Activated CD8-positive, alpha-beta memory T cell treated with anti-CD3 and anti-CD28 coated beads, Interleukin-2, amount 10 ng/mL, durations not matched to agents 7 days and 5 days (primary cell): ENCODE results near the gene ITGA2B. TPM values are rescaled to one million over a fixed set of nuclear protein-coding genes. Genes with fewer than 3 reads are reported as not detected.
A peak's percentile ranks its signal among the peaks of the same experiment; 100 is the strongest.
"Not testable (repeated sequence)": the region's sequence is repeated elsewhere in the genome, so short reads cannot be mapped to it uniquely, and the experiment has no call there.

ENCODE experiments used
- ATAC-seq: fragments of 150-1000 bp; cut with Tn5 transposase; one replicate; pipeline ENCODE4 v1.10.0; 2021; ENCODE audit warnings: moderate library complexity
- CTCF ChIA-PET: fragments of 350-600 bp; sonication (Branson Sonifier 250); formaldehyde crosslinking; loops from one replicate; lab custom pipeline; 2021; ENCODE audit warnings: antibody characterized with exemption; lab: Charles Lee
- DNase-seq: peaks from one replicate; pipeline ENCODE4 v3.0.0-alpha.2; 2020
- H3K27ac Mint-ChIP-seq: one replicate; pipeline ENCODE4 v1.8.0; 2021; ENCODE audit warnings: mild to moderate bottlenecking, mixed read lengths
- H3K27me3 Mint-ChIP-seq: one replicate; pipeline ENCODE4 v1.8.0; 2021; ENCODE audit warnings: mixed read lengths
- H3K36me3 Mint-ChIP-seq: one replicate; pipeline ENCODE4 v1.8.0; 2021; ENCODE audit warnings: mild to moderate bottlenecking, mixed read lengths
- H3K4me1 Mint-ChIP-seq: one replicate; pipeline ENCODE4 v1.8.0; 2021; ENCODE audit warnings: mixed read lengths
- H3K4me3 Mint-ChIP-seq: one replicate; pipeline ENCODE4 v1.8.0; 2021; ENCODE audit warnings: mild to moderate bottlenecking, moderate library complexity, mixed read lengths
- H3K9me3 Mint-ChIP-seq: one replicate; pipeline ENCODE4 v1.8.0; 2022; ENCODE audit warnings: low read depth, mixed read lengths
- total RNA-seq, 2 experiments: library from RNA; stranded (reverse); gene quantifications; one replicate each; pipeline ENCODE4 v1.2.3, GENCODE V29; 2021

ITGA2B gene
- total RNA-seq, 2 experiments from 2014 or later: 0.09 to 0.44 TPM

- ATAC-seq (no peak), DNase-seq (no peak)
- Mint-ChIP-seq H3K27me3 (peaks cover 13% of the 10 kb centered on the region), H3K4me1 (no peaks in the 10 kb centered on the region), H3K27ac (no peak overlapping the region), H3K36me3 (no peaks in the 10 kb centered on the region), H3K4me3 (no peak overlapping the region), H3K9me3 (no peaks in the 10 kb centered on the region)
- CTCF ChIA-PET: interaction anchor here (1.0 to 1.8 kb wide), 2 partner anchors 12 to 19 kb away, joined by 3 to 8 read pairs; partner anchors contain the start of gene FAM171A2
Observed at GRCh38 chr17:44375196-44376017, 14.0 kb downstream of the ITGA2B start.

DNA sequence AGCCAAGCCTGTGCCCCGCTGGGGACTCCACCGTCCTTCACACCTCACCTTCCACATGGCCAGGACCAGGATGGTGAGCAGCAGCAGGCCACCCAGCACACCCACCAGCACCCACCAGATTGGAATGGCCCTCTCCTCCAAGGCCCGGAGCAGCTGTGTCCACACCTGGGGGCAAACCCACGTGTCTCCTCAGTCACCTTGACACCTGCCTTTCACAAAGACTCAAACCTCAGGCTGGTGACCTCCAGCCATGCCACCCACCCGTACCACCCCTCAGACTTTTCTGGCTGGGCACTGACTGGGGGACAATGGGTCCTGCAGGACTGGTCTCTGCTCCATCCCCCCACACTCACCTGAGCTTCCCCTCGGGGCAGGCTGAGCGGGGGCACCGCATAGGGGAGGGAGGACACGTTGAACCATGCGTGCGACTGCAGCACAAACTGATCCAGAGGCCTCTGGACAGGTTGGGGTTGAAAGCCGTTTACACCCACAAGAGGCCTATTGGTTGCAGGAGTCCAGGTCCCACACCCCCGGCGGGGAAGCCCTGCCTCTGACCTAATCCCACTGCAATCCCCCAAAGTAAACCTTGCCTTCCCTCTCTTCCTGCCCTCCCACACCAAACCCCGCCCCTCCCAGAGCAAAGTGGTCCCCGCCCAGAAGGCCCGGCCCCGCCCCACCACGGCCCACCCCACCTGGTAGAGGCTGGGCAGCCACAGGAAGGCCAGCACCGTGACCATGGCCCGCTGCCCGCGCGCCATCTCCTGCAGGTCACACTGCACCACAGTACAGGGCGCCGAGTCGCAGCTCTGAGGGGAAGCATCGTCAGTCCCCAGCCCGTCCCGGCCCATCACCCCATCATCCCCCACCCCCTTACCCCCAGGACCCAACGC is 14.9 kb downstream of the ITGA2B start:
- DNase-seq (no peak), ATAC-seq (no peak)
- Mint-ChIP-seq H3K36me3 (no peaks in the 10 kb centered on the region), H3K27ac (no peak overlapping the region), H3K9me3 (no peaks in the 10 kb centered on the region), H3K4me3 (no peak overlapping the region), H3K27me3 (peaks cover 17% of the 10 kb centered on the region), H3K4me1 (peaks cover 3% of the 10 kb centered on the region)
- CTCF ChIA-PET: no interaction called here

- Mint-ChIP-seq H3K9me3 (no peaks in the 10 kb centered on the region), H3K27me3 (peaks cover 28% of the 10 kb centered on the region), H3K4me3 (no peak overlapping the region), H3K36me3 (no peaks in the 10 kb centered on the region), H3K4me1 (peaks cover 6% of the 10 kb centered on the region), H3K27ac (no peak overlapping the region)
- CTCF ChIA-PET: interaction anchor here (1.2 kb wide), 1 partner anchor 9 kb away, joined by 5 read pairs; the partner anchor contains the start of gene FAM171A2
- no peak for DNase-seq
- no peak for ATAC-seq
Observed at GRCh38 chr17:44372036-44372435, 17.4 kb downstream of the ITGA2B start.

DNA sequence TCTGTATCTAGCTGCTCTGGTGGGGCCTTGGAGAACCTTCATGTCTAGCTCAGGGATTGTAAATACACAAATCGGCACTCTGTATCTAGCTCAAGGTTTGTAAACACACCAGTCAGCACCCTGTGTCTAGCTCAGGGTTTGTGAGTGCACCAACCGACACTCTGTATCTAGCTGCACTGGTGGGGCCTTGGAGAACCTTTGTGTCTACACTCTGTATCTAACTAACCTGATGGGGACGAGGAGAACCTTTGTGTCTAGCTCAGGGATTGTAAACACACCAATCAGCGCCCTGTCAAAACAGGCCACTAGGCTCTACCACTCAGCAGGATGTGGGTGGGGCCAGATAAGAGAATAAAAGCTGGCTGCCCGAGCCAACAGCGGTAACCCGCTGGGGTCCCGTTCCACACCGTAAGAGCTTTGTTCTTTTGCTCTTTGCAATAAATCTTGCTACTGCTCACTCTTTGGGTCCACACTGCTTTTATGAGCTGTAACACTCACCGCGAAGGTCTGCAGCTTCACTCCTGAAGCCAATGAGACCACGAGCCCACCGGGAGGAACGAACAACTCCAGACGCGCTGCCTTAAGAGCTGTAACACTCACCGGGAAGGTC is 19.9 kb downstream of the ITGA2B start:
- DNase-seq: peak; percentile 52
- H3K4me1 Mint-ChIP-seq, H3K36me3 Mint-ChIP-seq, H3K27ac Mint-ChIP-seq, H3K9me3 Mint-ChIP-seq, ATAC-seq: not testable (repeated sequence)
- CTCF ChIA-PET: interaction anchor here (0.6 to 1.1 kb wide), 4 partner anchors 20 to 177 kb away, joined by 3 to 4 read pairs (median 3); no protein-coding TSS in a partner anchor
- Mint-ChIP-seq H3K4me3 (peak overlapping the region; percentile 16), H3K27me3 (peaks cover 53% of the 10 kb centered on the region)

- not testable (repeated sequence) for H3K27ac Mint-ChIP-seq, H3K4me1 Mint-ChIP-seq, H3K36me3 Mint-ChIP-seq, H3K4me3 Mint-ChIP-seq, ATAC-seq, DNase-seq, H3K9me3 Mint-ChIP-seq
- CTCF ChIA-PET: interaction anchor here (0.6 to 1.3 kb wide), 5 partner anchors 14 to 178 kb away, joined by 3 to 7 read pairs (median 3); no protein-coding TSS in a partner anchor
- peaks cover 57% of the 10 kb centered on the region for H3K27me3 Mint-ChIP-seq
Observed at GRCh38 chr17:44368391-44369243, 20.8 kb downstream of the ITGA2B start.

GRCh38 chr17:44367231-44367979 is 22.0 kb downstream of the ITGA2B start:
- no peak for ATAC-seq
- H3K4me1 Mint-ChIP-seq: peaks cover 6% of the 10 kb centered on the region
- peaks cover 50% of the 10 kb centered on the region for H3K27me3 Mint-ChIP-seq
- CTCF ChIA-PET: interaction anchor here (1.2 to 1.6 kb wide), 4 partner anchors 12 to 155 kb away, joined by 3 to 7 read pairs (median 3); no protein-coding TSS in a partner anchor
- H3K27ac Mint-ChIP-seq: no peak overlapping the region
- no peak for DNase-seq
- no peaks in the 10 kb centered on the region for H3K36me3 Mint-ChIP-seq
- no peaks in the 10 kb centered on the region for H3K9me3 Mint-ChIP-seq
- H3K4me3 Mint-ChIP-seq: no peak overlapping the region

DNA sequence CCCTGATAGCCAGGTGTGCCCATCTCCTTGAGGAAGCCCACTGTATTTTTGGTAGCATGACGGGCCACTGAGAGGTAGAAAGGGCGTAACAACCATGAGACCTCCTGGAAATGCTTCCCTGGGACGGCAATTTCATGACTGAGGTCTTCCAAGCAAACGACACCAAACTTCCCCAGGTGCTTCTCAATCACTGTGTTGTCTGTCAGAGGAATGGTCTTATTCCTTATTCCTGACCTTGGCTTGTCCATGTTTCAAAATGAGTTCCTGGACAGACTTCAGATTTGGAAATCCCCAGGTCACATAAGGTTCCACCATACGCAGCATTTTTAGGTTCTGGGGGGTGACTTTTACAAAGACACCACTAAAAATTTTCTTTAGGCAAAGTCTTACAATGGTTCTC is 24.4 kb downstream of the ITGA2B start:
- H3K9me3 Mint-ChIP-seq, H3K36me3 Mint-ChIP-seq, DNase-seq, ATAC-seq, H3K4me3 Mint-ChIP-seq, H3K27ac Mint-ChIP-seq, H3K4me1 Mint-ChIP-seq: not testable (repeated sequence)
- CTCF ChIA-PET: interaction anchor here (2.9 kb wide), 1 partner anchor 12 kb away, joined by 45 read pairs; no protein-coding TSS in a partner anchor
- peaks cover 56% of the 10 kb centered on the region for H3K27me3 Mint-ChIP-seq

GRCh38 chr17:44363613-44364159 is 25.8 kb downstream of the ITGA2B start, which contains the start of gene FAM171A2:
FAM171A2 (minus strand) TSS chr17:44363853; CDS start chr17:44363714, 139 bp downstream.
- Mint-ChIP-seq H3K27me3 (peaks cover 51% of the 10 kb centered on the region), H3K4me1 (no peaks in the 10 kb centered on the region), H3K4me3 (peak within 1 kb of the TSS; percentile 56), H3K36me3 (no peaks in the 10 kb centered on the region), H3K27ac (no peak within 1 kb of the TSS), H3K9me3 (no peaks in the 10 kb centered on the region)
- DNase-seq: peak; percentile 68
- CTCF ChIA-PET: interaction anchor here (0.6 to 2.9 kb wide), 23 partner anchors 9 to 402 kb away, joined by 3 to 45 read pairs (median 4); partner anchors contain the start of gene GRN
- peak; percentile 95 for ATAC-seq

- DNase-seq: no peak
- CTCF ChIA-PET: interaction anchor here (0.6 to 2.9 kb wide), 26 partner anchors 9 to 402 kb away, joined by 3 to 45 read pairs (median 4); partner anchors contain the start of gene GRN
- Mint-ChIP-seq H3K36me3 (no peaks in the 10 kb centered on the region), H3K4me1 (no peaks in the 10 kb centered on the region), H3K27ac (no peak overlapping the region), H3K9me3 (no peaks in the 10 kb centered on the region), H3K4me3 (peak overlapping the region; percentile 56), H3K27me3 (peaks cover 51% of the 10 kb centered on the region)
- peak; percentile 43 for ATAC-seq
Observed at GRCh38 chr17:44362949-44363612, 26.4 kb downstream of the ITGA2B start.

GRCh38 chr17:44362459-44362948 is 26.9 kb downstream of the ITGA2B start:
- Mint-ChIP-seq H3K9me3 (no peaks in the 10 kb centered on the region), H3K36me3 (no peaks in the 10 kb centered on the region), H3K4me3 (no peak overlapping the region), H3K27ac (no peak overlapping the region), H3K27me3 (peaks cover 48% of the 10 kb centered on the region), H3K4me1 (no peaks in the 10 kb centered on the region)
- DNase-seq (no peak), ATAC-seq (no peak)
- CTCF ChIA-PET: interaction anchor here (1.0 to 2.9 kb wide), 12 partner anchors 10 to 160 kb away, joined by 3 to 45 read pairs (median 5); partner anchors contain the start of gene GRN
